HEK293 (cell line): Measurements from ENCODE around the gene HMCN2.

Experiments used
- CTCF ChIA-PET: fragments of 350-600 bp; formaldehyde crosslinking; extraction: SDS; loops from one replicate; lab custom pipeline; 2021; ENCODE audit warnings: antibody characterized with exemption; lab: Yijun Ruan, JAX
- POLR2A ChIA-PET: fragments of 300-600 bp; formaldehyde crosslinking; extraction: SDS; loops from one replicate; lab custom pipeline; 2020; ENCODE audit warnings: antibody characterized with exemption, inconsistent platforms; lab: Yijun Ruan, JAX
- H3K27ac ChIP-seq: fragments of 200-500 bp; sonication (Bioruptor generic); 2 replicates; pipeline ENCODE4 v1.5.1; 2014; ENCODE audit warnings: low read depth, low read length, control low read depth, inconsistent platforms; ENCODE audit errors: extremely low read depth
- H3K36me3 ChIP-seq, 2 experiments: fragments of 200-500 bp in 1 of 2; sonication (Bioruptor generic) in 1 of 2; 1 replicate in 1 of 2; 2 replicates in 1 of 2; pipeline ENCODE4 v1.5.1; 2014 to 2017; ENCODE audit warnings: inconsistent platforms in 2 of 2, low read length in 2 of 2; ENCODE audit not compliant: control insufficient read depth in 2 of 2, insufficient read depth in 1 of 2
- H3K4me1 ChIP-seq: fragments of 200-500 bp; sonication (Bioruptor generic); 2 replicates; pipeline ENCODE4 v1.5.1; 2014; ENCODE audit warnings: mild to moderate bottlenecking, low read length, inconsistent platforms; ENCODE audit not compliant: control insufficient read depth, insufficient read depth
- H3K4me3 ChIP-seq: 2 replicates; pipeline ENCODE4 v1.5.1; 2011; ENCODE audit warnings: low read depth, mild to moderate bottlenecking, control low read depth, low read length, moderate library complexity
- H3K9me3 ChIP-seq: fragments of 200-500 bp; sonication (Bioruptor generic); 2 replicates; pipeline ENCODE4 v1.5.1; 2014; ENCODE audit warnings: low read depth, low read length, inconsistent platforms; ENCODE audit not compliant: control insufficient read depth, insufficient read depth
- EGR2 ChIP-seq: fragments of 450-650 bp; formaldehyde crosslinking; IDR thresholded peaks from 2 replicates; pipeline ENCODE4 v1.5.1; 2016; ENCODE audit warnings: low read depth, missing biosample characterization, missing genetic modification characterization
- KLF8 ChIP-seq: fragments of 450-650 bp; formaldehyde crosslinking; IDR thresholded peaks from 2 replicates; pipeline ENCODE4 v1.5.1; 2016; ENCODE audit warnings: missing biosample characterization, missing genetic modification characterization
- SCRT1 ChIP-seq: fragments of 450-650 bp; formaldehyde crosslinking; IDR thresholded peaks from 2 replicates; pipeline ENCODE4 v1.5.1; 2016; ENCODE audit warnings: missing biosample characterization, missing genetic modification characterization, borderline replicate concordance
- ZBTB11 ChIP-seq: fragments of 450-650 bp; formaldehyde crosslinking; conservative IDR thresholded peaks from 2 replicates; pipeline ENCODE4 v1.5.1; 2016; ENCODE audit warnings: low read depth, missing biosample characterization, missing genetic modification characterization
- ZFHX2 ChIP-seq: fragments of 450-650 bp; formaldehyde crosslinking; conservative IDR thresholded peaks from 2 replicates; pipeline ENCODE4 v1.5.1; 2016; ENCODE audit warnings: missing biosample characterization, missing genetic modification characterization
- ZNF223 ChIP-seq: fragments of 450-650 bp; formaldehyde crosslinking; IDR thresholded peaks from 2 replicates; pipeline ENCODE4 v1.5.1; 2016; ENCODE audit warnings: missing biosample characterization, missing genetic modification characterization
- ZNF280D ChIP-seq: fragments of 450-650 bp; formaldehyde crosslinking; IDR thresholded peaks from 2 replicates; pipeline ENCODE4 v1.5.1; 2016; ENCODE audit warnings: missing biosample characterization, missing genetic modification characterization
- ZNF600 ChIP-seq: fragments of 450-650 bp; formaldehyde crosslinking; IDR thresholded peaks from 2 replicates; pipeline ENCODE4 v1.5.1; 2016; ENCODE audit warnings: missing biosample characterization, missing genetic modification characterization
- ZNF629 ChIP-seq: fragments of 450-650 bp; formaldehyde crosslinking; IDR thresholded peaks from 2 replicates; pipeline ENCODE4 v1.5.1; 2017; ENCODE audit warnings: missing biosample characterization, missing genetic modification characterization
- ZNF677 ChIP-seq: fragments of 450-650 bp; IDR thresholded peaks from 2 replicates; pipeline ENCODE4 v1.5.0; 2018; ENCODE audit warnings: missing biosample characterization, mild to moderate bottlenecking, missing genetic modification characterization, moderate library complexity
- ZNF792 ChIP-seq: fragments of 450-650 bp; formaldehyde crosslinking; IDR thresholded peaks from 2 replicates; pipeline ENCODE4 v1.5.1; 2016; ENCODE audit warnings: missing biosample characterization, missing genetic modification characterization
- TF ChIP-seq, protein P1 (sequence below): fragments of 450-650 bp; formaldehyde crosslinking; optimal IDR thresholded peaks from 2 replicates; pipeline ENCODE3; 2016; ENCODE audit warnings: missing biosample characterization, mild to moderate bottlenecking, missing genetic modification characterization

HMCN2 gene

GRCh38 chr9:130286072-130286770 is 20.7 kb downstream of the HMCN2 start:
- ChIA-PET CTCF (no interaction called here), POLR2A (interaction anchor here (0.6 kb wide), 1 partner anchor 48 kb away, joined by 3 read pairs; no protein-coding TSS in a partner anchor)
- H3K4me1 ChIP-seq: peaks cover 8% of the 10 kb centered on the region

GRCh38 chr9:130286781-130287428 is 21.3 kb downstream of the HMCN2 start:
- no peaks in the 10 kb centered on the region for H3K9me3 ChIP-seq
- POLR2A ChIA-PET: no interaction called here
- H3K4me3 ChIP-seq: no peak overlapping the region
- TF ChIP-seq ZFHX2 (tag by site-specific recombination) (peak; percentile 57), KLF8 (tag by site-specific recombination) (no peak), ZNF280D (tag by site-specific recombination) (no peak), ZNF629 (no peak), EGR2 (tag by site-specific recombination) (peak; percentile 72), ZNF677 (tag by site-specific recombination) (no peak), ZNF792 (tag by site-specific recombination) (no peak), ZNF600 (no peak)
- TF ChIP-seq, protein P1, sequence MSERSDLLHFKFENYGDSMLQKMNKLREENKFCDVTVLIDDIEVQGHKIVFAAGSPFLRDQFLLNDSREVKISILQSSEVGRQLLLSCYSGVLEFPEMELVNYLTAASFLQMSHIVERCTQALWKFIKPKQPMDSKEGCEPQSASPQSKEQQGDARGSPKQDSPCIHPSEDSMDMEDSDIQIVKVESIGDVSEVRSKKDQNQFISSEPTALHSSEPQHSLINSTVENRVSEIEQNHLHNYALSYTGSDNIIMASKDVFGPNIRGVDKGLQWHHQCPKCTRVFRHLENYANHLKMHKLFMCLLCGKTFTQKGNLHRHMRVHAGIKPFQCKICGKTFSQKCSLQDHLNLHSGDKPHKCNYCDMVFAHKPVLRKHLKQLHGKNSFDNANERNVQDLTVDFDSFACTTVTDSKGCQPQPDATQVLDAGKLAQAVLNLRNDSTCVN (tag by site-specific recombination): no peak
- no peak overlapping the region for H3K27ac ChIP-seq
- CTCF ChIA-PET: interaction anchor here (1.1 to 2.5 kb wide), 2 partner anchors 12 to 179 kb away, joined by 3 to 6 read pairs; no protein-coding TSS in a partner anchor
- no peaks in the 10 kb centered on the region for H3K36me3 ChIP-seq
- H3K4me1 ChIP-seq: peaks cover 8% of the 10 kb centered on the region

More at GRCh38 chr9:130286072-130286770, 20.7 kb downstream of the HMCN2 start:
- Histone ChIP-seq H3K36me3 (no peaks in the 10 kb centered on the region), H3K27ac (no peak overlapping the region), H3K4me3 (no peak overlapping the region), H3K9me3 (no peaks in the 10 kb centered on the region)
- TF ChIP-seq SCRT1 (tag by site-specific recombination): 0 out of 2 replicates have a peak, but pooled peaks have one; percentile 18
- TF ChIP-seq ZNF223 (tag by site-specific recombination): no peak
- no peak for TF ChIP-seq ZBTB11
